Panc1 (cell line): ENCODE results near the gene TTC34. TPM values are rescaled to one million over a fixed set of nuclear protein-coding genes. Genes with fewer than 3 reads are reported as not detected.
A peak's percentile ranks its signal among the peaks of the same experiment; 100 is the strongest.
"Not testable (repeated sequence)": the region's sequence is repeated elsewhere in the genome, so short reads cannot be mapped to it uniquely, and the experiment has no call there.

Source experiments
- ATAC-seq: fragments of 200-7000 bp; cut with Tn5 transposase; 2 replicates; pipeline ENCODE4 v1.9.1; 2020; ENCODE audit warnings: mild to moderate bottlenecking, moderate library complexity
- BruUV-seq: library from RNA; stranded (reverse); fragments of 400-500 nt; replicated peaks from 2 replicates; lab custom pipeline; 2021; lab: Mats Ljungman, UMichigan
- CTCF ChIA-PET: fragments of 300-600 bp; sonication (Branson Sonifier 250); formaldehyde crosslinking; loops from one replicate; lab custom pipeline; 2022; ENCODE audit warnings: antibody characterized with exemption; lab: Charles Lee
- POLR2A ChIA-PET: fragments of 300-600 bp; sonication (Branson Sonifier 250); formaldehyde crosslinking; loops from one replicate; lab custom pipeline; 2022; ENCODE audit warnings: antibody characterized with exemption; lab: Charles Lee
- DNase-seq: peaks from one replicate; pipeline ENCODE4 v3.0.0-alpha.2; 2010; ENCODE audit warnings: low read depth, low spot score
- H3K27ac ChIP-seq: 2 replicates; pipeline ENCODE4 v1.5.1; 2011; ENCODE audit warnings: mild to moderate bottlenecking, low read length, inconsistent platforms
- H3K27me3 ChIP-seq: fragments of 200-500 bp; sonication (Bioruptor generic); 2 replicates; pipeline ENCODE4 v1.6.0; 2014; ENCODE audit warnings: low read length, inconsistent platforms; ENCODE audit not compliant: control insufficient read depth, insufficient read depth
- H3K36me3 ChIP-seq: fragments of 200-500 bp; sonication (Bioruptor generic); 2 replicates; pipeline ENCODE4 v1.5.1; 2014; ENCODE audit warnings: inconsistent platforms, mild to moderate bottlenecking, low read length, moderate library complexity; ENCODE audit not compliant: control insufficient read depth, insufficient read depth
- H3K4me1 ChIP-seq: 2 replicates; pipeline ENCODE4 v1.5.1; 2011; ENCODE audit warnings: inconsistent platforms, mild to moderate bottlenecking, low read length, moderate library complexity; ENCODE audit not compliant: control insufficient read depth, insufficient read depth
- H3K4me3 ChIP-seq, 2 experiments: 2 replicates each; pipeline ENCODE4 v1.5.1; 2011 to 2012; ENCODE audit warnings: low read depth in 2 of 2, low read length in 2 of 2, mild to moderate bottlenecking in 2 of 2, inconsistent platforms in 1 of 2, moderate library complexity in 1 of 2
- H3K9me3 ChIP-seq: fragments of 200-500 bp; sonication (Bioruptor generic); 2 replicates; pipeline ENCODE4 v1.5.1; 2014; ENCODE audit warnings: low read depth, mild to moderate bottlenecking, inconsistent platforms, low read length, moderate library complexity; ENCODE audit not compliant: control insufficient read depth, insufficient read depth
- in situ Hi-C: cut with HindIII; loops from 2 replicates; pipeline ENCODE4 v1.10.0; 2016; ENCODE audit warnings: low sequenced_read_pairs, low pct_unique_long_range_greater_than_20kb
- intact Hi-C: fragments of 100-400 bp; cut with micrococcal nuclease; formaldehyde crosslinking; loops from one replicate; pipeline ENCODE4 v1.10.0; 2022; ENCODE audit not compliant: unreplicated experiment
- total RNA-seq: library from RNA; stranded (reverse); gene quantifications from one replicate; pipeline ENCODE4 v1.2.1, GENCODE V29; 2021; ENCODE audit not compliant: unreplicated experiment

The TTC34 gene
- total RNA-seq, 1 experiment from 2014 or later = 1.5 TPM

- H3K36me3 ChIP-seq, CTCF ChIA-PET, in situ Hi-C loops, H3K27me3 ChIP-seq, H3K4me3 ChIP-seq, POLR2A ChIA-PET, H3K4me1 ChIP-seq, ATAC-seq, DNase-seq, H3K9me3 ChIP-seq, H3K27ac ChIP-seq, BruUV-seq, intact Hi-C loops: not testable (repeated sequence)
Observed at GRCh38 chr1:2685671-2686070, 115.8 kb downstream of the TTC34 start.

- DNase-seq, H3K36me3 ChIP-seq, ATAC-seq, H3K27me3 ChIP-seq, H3K4me1 ChIP-seq, intact Hi-C loops, BruUV-seq, H3K27ac ChIP-seq, CTCF ChIA-PET, H3K9me3 ChIP-seq, in situ Hi-C loops, H3K4me3 ChIP-seq, POLR2A ChIA-PET: not testable (repeated sequence)
Observed at GRCh38 chr1:2684878-2685277, 116.6 kb downstream of the TTC34 start.

- H3K27me3 ChIP-seq, H3K36me3 ChIP-seq, H3K9me3 ChIP-seq, CTCF ChIA-PET, BruUV-seq, H3K4me1 ChIP-seq, H3K4me3 ChIP-seq, POLR2A ChIA-PET, DNase-seq, intact Hi-C loops, H3K27ac ChIP-seq, in situ Hi-C loops: not testable (repeated sequence)
- ATAC-seq = peak; percentile 42; the same call in 1 of the 2 replicates
Observed at GRCh38 chr1:2684000-2684399, 117.5 kb downstream of the TTC34 start.

GRCh38 chr1:2683321-2683741 lies 118.2 kb downstream of the TTC34 start:
- in situ Hi-C loops, H3K27me3 ChIP-seq, H3K4me3 ChIP-seq, CTCF ChIA-PET, H3K36me3 ChIP-seq, H3K4me1 ChIP-seq, intact Hi-C loops, DNase-seq, POLR2A ChIA-PET, H3K27ac ChIP-seq, BruUV-seq, ATAC-seq, H3K9me3 ChIP-seq: not testable (repeated sequence)

GRCh38 chr1:2682879-2683278 lies 118.6 kb downstream of the TTC34 start:
- in situ Hi-C loops, CTCF ChIA-PET, H3K36me3 ChIP-seq, DNase-seq, H3K4me3 ChIP-seq, intact Hi-C loops, BruUV-seq, H3K27ac ChIP-seq, POLR2A ChIA-PET, H3K4me1 ChIP-seq, H3K9me3 ChIP-seq, H3K27me3 ChIP-seq, ATAC-seq: not testable (repeated sequence)

- POLR2A ChIA-PET, intact Hi-C loops, in situ Hi-C loops, H3K27me3 ChIP-seq, H3K36me3 ChIP-seq, H3K4me3 ChIP-seq, DNase-seq, H3K27ac ChIP-seq, ATAC-seq, CTCF ChIA-PET, BruUV-seq, H3K4me1 ChIP-seq, H3K9me3 ChIP-seq: not testable (repeated sequence)
Observed at GRCh38 chr1:2676726-2677125, 124.8 kb downstream of the TTC34 start.

GRCh38 chr1:2671656-2672055 lies 129.8 kb downstream of the TTC34 start:
- CTCF ChIA-PET, H3K9me3 ChIP-seq, H3K4me3 ChIP-seq, intact Hi-C loops, BruUV-seq, ATAC-seq, DNase-seq, in situ Hi-C loops, H3K27me3 ChIP-seq, POLR2A ChIA-PET, H3K36me3 ChIP-seq, H3K4me1 ChIP-seq, H3K27ac ChIP-seq: not testable (repeated sequence)

- in situ Hi-C loops, BruUV-seq, CTCF ChIA-PET, H3K9me3 ChIP-seq, POLR2A ChIA-PET, intact Hi-C loops, H3K27ac ChIP-seq, H3K36me3 ChIP-seq, H3K27me3 ChIP-seq, H3K4me1 ChIP-seq, H3K4me3 ChIP-seq, DNase-seq, ATAC-seq: not testable (repeated sequence)
Observed at GRCh38 chr1:2659806-2660205, 141.7 kb downstream of the TTC34 start.
